Breast epithelium (tissue), 3 donors: ENCODE results near the gene ARID3A.

ENCODE experiments used
- CTCF ChIP-seq, 3 donors: fragments of 450-650 bp; IDR thresholded peaks; one replicate each; pipeline ENCODE4 v1.5.1; 2016 to 2017; ENCODE audit warnings: antibody characterized with exemption in 3 of 3, mild to moderate bottlenecking in 3 of 3, moderate library complexity in 3 of 3
- POLR2A ChIP-seq: fragments of 450-650 bp; IDR thresholded peaks from one replicate; pipeline ENCODE4 v1.6.1; 2016; ENCODE audit warnings: antibody characterized with exemption, mild to moderate bottlenecking, moderate library complexity

GRCh38 chr19:931860-932647 is 6.2 kb downstream of the ARID3A start:
- TF ChIP-seq CTCF (IDR thresholded peaks at IDR 0.05) (no peak), POLR2A (no peak)
